OCI-LY7 (cell line): Measurements from ENCODE around the gene MAP7D3. TPM values are rescaled to one million over a fixed set of nuclear protein-coding genes. Genes with fewer than 3 reads are reported as not detected.

Source experiments
- BruUV-seq: library from RNA; stranded (reverse); fragments of 400-500 nt; replicated peaks from 2 replicates; lab custom pipeline; 2021; lab: Mats Ljungman, UMichigan
- CTCF ChIA-PET: fragments of 300-600 bp; sonication (Branson Sonifier 250); formaldehyde crosslinking; loops from one replicate; lab custom pipeline; 2022; ENCODE audit warnings: antibody characterized with exemption; ENCODE audit not compliant: unreplicated experiment; lab: Charles Lee
- POLR2A ChIA-PET: fragments of 300-600 bp; sonication (Branson Sonifier 250); formaldehyde crosslinking; loops from one replicate; lab custom pipeline; 2022; ENCODE audit warnings: antibody characterized with exemption; lab: Charles Lee
- DNase-seq: peaks from one replicate; pipeline ENCODE4 v3.0.0-alpha.2; 2015; ENCODE audit warnings: low spot score
- H2AFZ ChIP-seq: fragments of 200-600 bp; sonication (generic), shearing (Covaris generic); 2 replicates; pipeline ENCODE4 v1.6.1; 2014; ENCODE audit warnings: mild to moderate bottlenecking, antibody characterized with exemption, low read length, moderate library complexity
- H3K27ac ChIP-seq: fragments of 200-600 bp; sonication (generic); 2 replicates; pipeline ENCODE4 v1.5.1; 2014; ENCODE audit warnings: mixed run types, low read depth, mild to moderate bottlenecking, moderate library complexity, low read length, inconsistent platforms; ENCODE audit not compliant: poor library complexity, severe bottlenecking
- H3K36me3 ChIP-seq: fragments of 200-600 bp; sonication (generic); 2 replicates; pipeline ENCODE4 v1.6.1; 2014; ENCODE audit warnings: mild to moderate bottlenecking, antibody characterized with exemption, low read length, moderate library complexity, mixed read lengths; ENCODE audit not compliant: insufficient read depth
- H3K4me1 ChIP-seq: fragments of 200-600 bp; sonication (generic); 2 replicates; pipeline ENCODE4 v1.5.1; 2014; ENCODE audit warnings: mild to moderate bottlenecking, low read length; ENCODE audit not compliant: insufficient read depth, poor library complexity, severe bottlenecking
- H3K4me2 ChIP-seq: fragments of 200-600 bp; sonication (generic); 2 replicates; pipeline ENCODE4 v1.6.1; 2014; ENCODE audit warnings: mild to moderate bottlenecking, low read length
- H3K4me3 ChIP-seq: fragments of 200-600 bp; sonication (generic); 2 replicates; pipeline ENCODE4 v1.5.1; 2014; ENCODE audit warnings: mild to moderate bottlenecking, low read depth, low read length; ENCODE audit not compliant: poor library complexity, severe bottlenecking
- H3K79me2 ChIP-seq: fragments of 200-600 bp; sonication (generic); 2 replicates; pipeline ENCODE4 v1.6.1; 2016; ENCODE audit warnings: low read depth, mild to moderate bottlenecking, low read length, moderate library complexity, mixed read lengths; ENCODE audit not compliant: insufficient read depth
- H3K9me2 ChIP-seq: fragments of 200-600 bp; sonication (generic); 2 replicates; pipeline ENCODE4 v1.6.1; 2016; ENCODE audit warnings: mild to moderate bottlenecking, low read length, mixed read lengths; ENCODE audit not compliant: insufficient read depth
- H3K9me3 ChIP-seq: fragments of 200-600 bp; sonication (generic); 2 replicates; pipeline ENCODE4 v1.6.1; 2014; ENCODE audit warnings: mild to moderate bottlenecking, mixed run types, low read length, mixed read lengths
- H4K20me1 ChIP-seq: fragments of 200-600 bp; sonication (generic); 2 replicates; pipeline ENCODE4 v1.6.1; 2014; ENCODE audit warnings: mild to moderate bottlenecking, antibody characterized with exemption, low read length, moderate library complexity, mixed read lengths; ENCODE audit not compliant: insufficient read depth
- CTCF ChIP-seq: fragments of 200-600 bp; sonication (generic); conservative IDR thresholded peaks from 2 replicates; pipeline ENCODE4 v1.5.1; 2014; ENCODE audit warnings: mild to moderate bottlenecking, antibody characterized with exemption, low read length, moderate library complexity, mixed read lengths
- EZH2phosphoT487 ChIP-seq: fragments of 200-600 bp; sonication (generic); IDR thresholded peaks from 2 replicates; pipeline ENCODE4 v1.6.1; 2018; ENCODE audit warnings: low read depth, borderline replicate concordance, mild to moderate bottlenecking, mixed run types, antibody characterized with exemption, low read length, moderate library complexity, mixed read lengths
- intact Hi-C: fragments of 100-400 bp; cut with micrococcal nuclease; formaldehyde crosslinking; loops from one replicate; pipeline ENCODE4 v1.10.0; 2022; ENCODE audit not compliant: unreplicated experiment
- total RNA-seq, 2 experiments: library from RNA; depleted of rRNA in 1 of 2; stranded (reverse); fragments of >200 nt in 1 of 2; shearing (Covaris generic) in 1 of 2; gene quantifications; 2 replicates each; pipeline ENCODE4 v1.2.3, GENCODE V29; 2014 to 2022

MAP7D3 gene
- total RNA-seq, 2 experiments from 2014 or later: 7.7 to 15.6 TPM

GRCh38 chrX:136262812-136263315 is 11.7 kb upstream of the MAP7D3 start:
- ChIA-PET CTCF (no interaction called here), POLR2A (no interaction called here)
- TF ChIP-seq EZH2phosphoT487 (no peak), CTCF (no peak)
- H2AFZ ChIP-seq: no peak overlapping the region
- H3K4me3 ChIP-seq: no peak overlapping the region
- no peaks in the 10 kb centered on the region for H3K36me3 ChIP-seq
- DNase-seq: no peak
- no peaks in the 10 kb centered on the region for H4K20me1 ChIP-seq
- H3K4me2 ChIP-seq: 0 out of 2 replicates have a peak overlapping the region, but pooled peaks have one; percentile 26
- no TSS peak for BruUV-seq
- no peak overlapping the region for H3K27ac ChIP-seq
- no peaks in the 10 kb centered on the region for H3K9me3 ChIP-seq
- no peaks in the 10 kb centered on the region for H3K4me1 ChIP-seq
- intact Hi-C loops: no loop called here
- no peaks in the 10 kb centered on the region for H3K79me2 ChIP-seq
- H3K9me2 ChIP-seq: no peaks in the 10 kb centered on the region

- BruUV-seq: no TSS peak
- CTCF ChIA-PET: no interaction called here
- intact Hi-C loops: no loop called here
Measured at GRCh38 chrX:136262243-136262642, 11.0 kb upstream of the MAP7D3 start.

More at GRCh38 chrX:136262243-136262642, 11.0 kb upstream of the MAP7D3 start:
- no peaks in the 10 kb centered on the region for H3K4me1 ChIP-seq
- no peak overlapping the region for H3K4me2 ChIP-seq
- DNase-seq: no peak
- H3K9me3 ChIP-seq: no peaks in the 10 kb centered on the region
- POLR2A ChIA-PET: interaction anchor here (0.7 kb wide), 1 partner anchor 10 kb away, joined by 3 read pairs; no protein-coding TSS in a partner anchor
- no peaks in the 10 kb centered on the region for H3K79me2 ChIP-seq
- no peak overlapping the region for H3K27ac ChIP-seq
- no peaks in the 10 kb centered on the region for H4K20me1 ChIP-seq
- H2AFZ ChIP-seq: no peak overlapping the region
- no peak overlapping the region for H3K4me3 ChIP-seq
- no peaks in the 10 kb centered on the region for H3K36me3 ChIP-seq
- TF ChIP-seq EZH2phosphoT487 (no peak), CTCF (no peak)
- H3K9me2 ChIP-seq: no peaks in the 10 kb centered on the region
